CD4-positive, alpha-beta T cell (primary cell): ENCODE results near the gene PRF1. TPM values are rescaled to one million over a fixed set of nuclear protein-coding genes. Genes with fewer than 3 reads are reported as not detected.
"Not testable (repeated sequence)": the region's sequence is repeated elsewhere in the genome, so short reads cannot be mapped to it uniquely, and the experiment has no call there.

Experiments used
- ATAC-seq: fragments of 200-7000 bp; cut with Tn5 transposase; one replicate; pipeline ENCODE4 v1.10.0; 2022; ENCODE audit warnings: mild to moderate bottlenecking; ENCODE audit not compliant: poor library complexity
- CTCF ChIA-PET: fragments of 350-600 bp; sonication (Branson Sonifier 250); formaldehyde crosslinking; loops from one replicate; lab custom pipeline; 2021; ENCODE audit warnings: antibody characterized with exemption, inconsistent platforms; lab: Charles Lee
- POLR2A ChIA-PET: fragments of 350-600 bp; sonication (Branson Sonifier 250); formaldehyde crosslinking; loops from one replicate; lab custom pipeline; 2021; ENCODE audit warnings: antibody characterized with exemption, inconsistent platforms; lab: Charles Lee
- DNase-seq, 14 experiments: peaks; one replicate each; pipeline ENCODE4 v3.0.0-alpha.2; 2013 to 2020; ENCODE audit warnings: mixed read lengths in 2 of 14
- H3K27ac ChIP-seq, 2 donors: one replicate each; pipeline versions ENCODE4 v1.5.1 to v1.7.0; 2013; ENCODE audit warnings: low read length in 2 of 2, low read depth in 1 of 2, mild to moderate bottlenecking in 1 of 2
- H3K27me3 ChIP-seq, 2 experiments: 1 replicate in 1 of 2; 2 replicates in 1 of 2; pipeline versions ENCODE4 v1.6.1 to v1.7.0; 2013; ENCODE audit warnings: low read length in 2 of 2, control low read depth in 1 of 2, mild to moderate bottlenecking in 1 of 2, moderate library complexity in 1 of 2; ENCODE audit not compliant: insufficient read depth in 2 of 2, control insufficient read depth in 1 of 2
- H3K36me3 ChIP-seq: one replicate; pipeline ENCODE4 v1.6.1; 2013; ENCODE audit warnings: low read length, control low read depth; ENCODE audit not compliant: insufficient read depth
- H3K4me1 ChIP-seq: one replicate; pipeline ENCODE4 v1.6.1; 2013; ENCODE audit warnings: low read length, control low read depth; ENCODE audit not compliant: insufficient read depth
- H3K4me3 ChIP-seq: one replicate; pipeline ENCODE4 v1.5.1; 2013; ENCODE audit warnings: mild to moderate bottlenecking, low read length, moderate library complexity
- H3K9me3 ChIP-seq, 2 experiments: 1 replicate in 1 of 2; 2 replicates in 1 of 2; pipeline versions ENCODE4 v1.6.1 to v1.7.0; 2013; ENCODE audit warnings: low read length in 2 of 2, mild to moderate bottlenecking in 2 of 2, control low read depth in 1 of 2, moderate library complexity in 1 of 2; ENCODE audit not compliant: control insufficient read depth in 1 of 2, insufficient read depth in 1 of 2
- H3K27ac Mint-ChIP-seq: one replicate; pipeline ENCODE4 v1.8.0; 2020; ENCODE audit warnings: mixed read lengths
- H3K27me3 Mint-ChIP-seq: one replicate; pipeline ENCODE4 v1.8.0; 2021; ENCODE audit warnings: mixed read lengths
- H3K36me3 Mint-ChIP-seq: one replicate; pipeline ENCODE4 v1.8.0; 2021; ENCODE audit warnings: low read depth, mixed read lengths
- H3K4me1 Mint-ChIP-seq: one replicate; pipeline ENCODE4 v1.8.0; 2021; ENCODE audit warnings: low read depth, mixed read lengths
- H3K4me3 Mint-ChIP-seq: one replicate; pipeline ENCODE4 v1.8.0; 2020; ENCODE audit warnings: mild to moderate bottlenecking, mixed read lengths
- H3K9me3 Mint-ChIP-seq: one replicate; pipeline ENCODE4 v1.8.0; 2020; ENCODE audit warnings: mixed read lengths
- CTCF ChIP-seq: fragments of 200-600 bp; IDR thresholded peaks from one replicate; pipeline ENCODE4 v1.8.0; 2022; ENCODE audit warnings: antibody characterized with exemption, mild to moderate bottlenecking
- intact Hi-C, 2 experiments: fragments of 100-400 bp; cut with DNase I in 1 of 2; cut with micrococcal nuclease in 1 of 2; formaldehyde crosslinking; loops; one replicate each; pipeline versions ENCODE4 v1.15.1 to v1.9.0; 2023 to 2025; cut with DNase I, micrococcal nuclease
- total RNA-seq, 174 experiments: library from RNA in 2 of 174; stranded (reverse) in 2 of 174; gene quantifications; one replicate each; pipeline ENCODE4 v1.2.3 and lab custom pipeline; 2021 to 2026

PRF1 gene
- total RNA-seq, 2 experiments from 2014 or later, result 7.4 to 9.4 TPM

- Mint-ChIP-seq H3K27ac (no peak overlapping the region), H3K4me3 (no peak overlapping the region), H3K27me3 (no peaks in the 10 kb centered on the region), H3K4me1 (peaks cover 10% of the 10 kb centered on the region), H3K36me3 (no peaks in the 10 kb centered on the region), H3K9me3 (no peaks in the 10 kb centered on the region)
- Histone ChIP-seq H3K27ac (no peak overlapping the region), H3K9me3 (no peaks in the 10 kb centered on the region), H3K4me1 (peaks cover 10% of the 10 kb centered on the region), H3K4me3 (no peak overlapping the region), H3K36me3 (no peaks in the 10 kb centered on the region), H3K27me3 (no peaks in the 10 kb centered on the region)
- no peak for TF ChIP-seq CTCF
- CTCF ChIA-PET, result no interaction called here
- ATAC-seq (no peak), DNase-seq (peak in 1 of 14 experiments; percentile 7)
- intact Hi-C loops, result no loop called here
- POLR2A ChIA-PET, result no interaction called here
Measured at GRCh38 chr10:70584366-70584765, 18.2 kb downstream of the PRF1 start.

- ATAC-seq (no peak), DNase-seq (no peak)
- no peak for TF ChIP-seq CTCF
- ChIA-PET POLR2A (no interaction called here), CTCF (no interaction called here)
- H3K4me1 Mint-ChIP-seq, result peaks cover 17% of the 10 kb centered on the region
- no peaks in the 10 kb centered on the region for H3K36me3 ChIP-seq
- H3K9me3 Mint-ChIP-seq, result no peaks in the 10 kb centered on the region
- no peak overlapping the region for H3K27ac ChIP-seq
- no peaks in the 10 kb centered on the region for H3K9me3 ChIP-seq
- H3K4me3 ChIP-seq, result no peak overlapping the region
- H3K36me3 Mint-ChIP-seq, result no peaks in the 10 kb centered on the region
- peaks cover 12% of the 10 kb centered on the region for H3K4me1 ChIP-seq
- H3K27me3 ChIP-seq, result no peaks in the 10 kb centered on the region
- H3K4me3 Mint-ChIP-seq, result no peak overlapping the region
- H3K27ac Mint-ChIP-seq, result no peak overlapping the region
- no peaks in the 10 kb centered on the region for H3K27me3 Mint-ChIP-seq
- intact Hi-C loops, result no loop called here
Measured at GRCh38 chr10:70583669-70584037, 18.9 kb downstream of the PRF1 start.

- no peaks in the 10 kb centered on the region for H3K36me3 ChIP-seq
- H3K36me3 Mint-ChIP-seq, result no peaks in the 10 kb centered on the region
- CTCF ChIA-PET, result no interaction called here
- H3K27ac ChIP-seq, result no peak overlapping the region
- no peak for ATAC-seq
- POLR2A ChIA-PET, result no interaction called here
- no peak overlapping the region for H3K4me3 Mint-ChIP-seq
- H3K4me3 ChIP-seq, result no peak overlapping the region
- DNase-seq, result peak in 1 of 14 experiments; percentile 19
- no peaks in the 10 kb centered on the region for H3K27me3 ChIP-seq
- intact Hi-C loops, result no loop called here
- no peaks in the 10 kb centered on the region for H3K9me3 ChIP-seq
- H3K27me3 Mint-ChIP-seq, result no peaks in the 10 kb centered on the region
- H3K4me1 ChIP-seq, result peaks cover 18% of the 10 kb centered on the region
- H3K27ac Mint-ChIP-seq, result no peak overlapping the region
- H3K4me1 Mint-ChIP-seq, result peaks cover 23% of the 10 kb centered on the region
- TF ChIP-seq CTCF, result no peak
- no peaks in the 10 kb centered on the region for H3K9me3 Mint-ChIP-seq
Measured at GRCh38 chr10:70582793-70583668, 19.5 kb downstream of the PRF1 start.

- H3K27ac ChIP-seq, H3K4me3 Mint-ChIP-seq, H3K27ac Mint-ChIP-seq, intact Hi-C loops, POLR2A ChIA-PET, H3K4me3 ChIP-seq, H3K27me3 Mint-ChIP-seq, H3K36me3 Mint-ChIP-seq, H3K9me3 Mint-ChIP-seq, H3K36me3 ChIP-seq, H3K9me3 ChIP-seq, CTCF ChIA-PET, H3K27me3 ChIP-seq, ATAC-seq: not testable (repeated sequence)
- peak in 1 of 14 experiments; percentile 2 for DNase-seq
- peaks cover 42% of the 10 kb centered on the region for H3K4me1 Mint-ChIP-seq
- peaks cover 32% of the 10 kb centered on the region for H3K4me1 ChIP-seq
Measured at GRCh38 chr10:70581176-70581575, 21.4 kb downstream of the PRF1 start.
